WTC11 (cell line): ENCODE results near the gene PDSS2. TPM values are rescaled to one million over a fixed set of nuclear protein-coding genes. Genes with fewer than 3 reads are reported as not detected.

Source experiments
- ATAC-seq: fragments of 200-7000 bp; cut with Tn5 transposase; 2 replicates; pipeline ENCODE4 v1.10.0; 2021; ENCODE audit warnings: mild to moderate bottlenecking, moderate library complexity
- CTCF ChIA-PET: fragments of 300-600 bp; sonication (Branson Sonifier 250); formaldehyde crosslinking; loops from one replicate; lab custom pipeline; 2021; ENCODE audit warnings: antibody characterized with exemption; lab: Charles Lee
- POLR2A ChIA-PET: fragments of 350-600 bp; sonication (Branson Sonifier 250); formaldehyde crosslinking; loops from one replicate; lab custom pipeline; 2021; ENCODE audit warnings: antibody characterized with exemption; lab: Charles Lee
- DNase-seq: peaks from one replicate; pipeline ENCODE4 v3.0.0; 2021; ENCODE audit warnings: low spot score
- H3K27ac Mint-ChIP-seq: 2 replicates; pipeline ENCODE4 v1.8.0; 2021; ENCODE audit warnings: mixed read lengths
- H3K27me3 Mint-ChIP-seq: 2 replicates; pipeline ENCODE4 v1.8.0; 2021; ENCODE audit warnings: low read depth, mild to moderate bottlenecking, moderate library complexity, mixed read lengths
- H3K36me3 Mint-ChIP-seq: 2 replicates; pipeline ENCODE4 v1.8.0; 2021; ENCODE audit warnings: mixed read lengths
- H3K4me1 Mint-ChIP-seq: 2 replicates; pipeline ENCODE4 v1.8.0; 2022; ENCODE audit warnings: mixed read lengths
- H3K4me3 Mint-ChIP-seq: 2 replicates; pipeline ENCODE4 v1.8.0; 2021; ENCODE audit warnings: mild to moderate bottlenecking, moderate library complexity, mixed read lengths
- H3K9me3 Mint-ChIP-seq: 2 replicates; pipeline ENCODE4 v1.8.0; 2021; ENCODE audit warnings: mixed read lengths
- CBFB ChIP-seq: sonication (generic); formaldehyde crosslinking; IDR thresholded peaks from 2 replicates; pipeline ENCODE4 v1.8.1; 2022; ENCODE audit warnings: mild to moderate bottlenecking, low read depth, missing genetic modification reagents
- CREM ChIP-seq: sonication (generic); formaldehyde crosslinking; IDR thresholded peaks from 2 replicates; pipeline ENCODE4 v1.8.1; 2022; ENCODE audit warnings: mild to moderate bottlenecking, missing genetic modification reagents, moderate library complexity
- EMX1 ChIP-seq: fragments of 250-450 bp; sonication (Bioruptor Pico); IDR thresholded peaks from 2 replicates; pipeline ENCODE4 v1.8.0; 2021; ENCODE audit warnings: mild to moderate bottlenecking
- ETV6 ChIP-seq: sonication (generic); formaldehyde crosslinking; IDR thresholded peaks from 2 replicates; pipeline ENCODE4 v1.8.1; 2022; ENCODE audit warnings: mild to moderate bottlenecking, missing genetic modification reagents
- FOXP1 ChIP-seq: sonication (generic); formaldehyde crosslinking; IDR thresholded peaks from 2 replicates; pipeline ENCODE4 v1.8.0; 2022; ENCODE audit warnings: missing genetic modification reagents, mild to moderate bottlenecking, moderate library complexity, borderline replicate concordance
- KAT7 ChIP-seq: sonication (generic); formaldehyde crosslinking; IDR thresholded peaks from 2 replicates; pipeline ENCODE4 v1.8.1; 2023; ENCODE audit warnings: missing genetic modification reagents, mild to moderate bottlenecking, borderline replicate concordance
- NFYB ChIP-seq: sonication (generic); formaldehyde crosslinking; conservative IDR thresholded peaks from 2 replicates; pipeline ENCODE4 v1.8.0; 2022; ENCODE audit warnings: low read depth, missing genetic modification reagents
- PRRX2 ChIP-seq: fragments of 250-450 bp; sonication (Bioruptor Pico); IDR thresholded peaks from 2 replicates; pipeline ENCODE4 v1.8.0; 2021; ENCODE audit warnings: mild to moderate bottlenecking
- SP1 ChIP-seq: sonication (generic); formaldehyde crosslinking; conservative IDR thresholded peaks from 2 replicates; pipeline ENCODE4 v1.8.1; 2022; ENCODE audit warnings: missing genetic modification reagents
- TEAD4 ChIP-seq: sonication (generic); formaldehyde crosslinking; IDR thresholded peaks from 2 replicates; pipeline ENCODE4 v1.8.0; 2022; ENCODE audit warnings: mild to moderate bottlenecking, missing genetic modification reagents
- ZNF423 ChIP-seq: fragments of 250-450 bp; sonication (Bioruptor Pico); IDR thresholded peaks from 2 replicates; pipeline ENCODE4 v2.1.2; 2022; ENCODE audit warnings: mild to moderate bottlenecking, moderate library complexity
- ZNF671 ChIP-seq: fragments of 250-450 bp; sonication (Bioruptor Pico); IDR thresholded peaks from 2 replicates; pipeline ENCODE4 v1.8.0; 2021; ENCODE audit warnings: mild to moderate bottlenecking
- total RNA-seq: library from RNA; stranded (reverse); gene quantifications from 3 replicates; pipeline ENCODE4 v1.2.3, GENCODE V29; 2021
- TF ChIP-seq, protein P1 (sequence below): sonication (generic); formaldehyde crosslinking; IDR thresholded peaks from 2 replicates; pipeline ENCODE4 v1.8.1; 2023; ENCODE audit warnings: mild to moderate bottlenecking, missing genetic modification reagents, moderate library complexity
- TF ChIP-seq, protein P2 (sequence below): fragments of 250-450 bp; sonication (Bioruptor Pico); IDR thresholded peaks from 2 replicates; pipeline ENCODE4 v1.9.0; 2021; ENCODE audit warnings: mild to moderate bottlenecking
- TF ChIP-seq, protein P3 (sequence below): sonication (generic); formaldehyde crosslinking; IDR thresholded peaks from 2 replicates; pipeline ENCODE4 v1.8.0; 2023; ENCODE audit warnings: missing genetic modification reagents, mild to moderate bottlenecking, borderline replicate concordance
- TF ChIP-seq, protein P4 (sequence below): sonication (generic); formaldehyde crosslinking; IDR thresholded peaks from 2 replicates; pipeline ENCODE4 v1.8.0; 2023; ENCODE audit warnings: mild to moderate bottlenecking, missing genetic modification reagents
- TF ChIP-seq, protein P5 (sequence below): sonication (generic); formaldehyde crosslinking; IDR thresholded peaks from 2 replicates; pipeline ENCODE4 v1.8.1; 2022; ENCODE audit warnings: missing genetic modification reagents, borderline replicate concordance
- TF ChIP-seq, protein P6 (sequence below): sonication (generic); formaldehyde crosslinking; IDR thresholded peaks from 2 replicates; pipeline ENCODE4 v1.8.1; 2023; ENCODE audit warnings: mild to moderate bottlenecking, missing genetic modification reagents, moderate library complexity
- TF ChIP-seq, protein P7 (sequence below): sonication (generic); formaldehyde crosslinking; IDR thresholded peaks from 2 replicates; pipeline ENCODE4 v1.8.0; 2022; ENCODE audit warnings: mild to moderate bottlenecking, missing genetic modification reagents

The PDSS2 gene
- total RNA-seq, 1 experiment from 2014 or later: 18.3 TPM

DNA sequence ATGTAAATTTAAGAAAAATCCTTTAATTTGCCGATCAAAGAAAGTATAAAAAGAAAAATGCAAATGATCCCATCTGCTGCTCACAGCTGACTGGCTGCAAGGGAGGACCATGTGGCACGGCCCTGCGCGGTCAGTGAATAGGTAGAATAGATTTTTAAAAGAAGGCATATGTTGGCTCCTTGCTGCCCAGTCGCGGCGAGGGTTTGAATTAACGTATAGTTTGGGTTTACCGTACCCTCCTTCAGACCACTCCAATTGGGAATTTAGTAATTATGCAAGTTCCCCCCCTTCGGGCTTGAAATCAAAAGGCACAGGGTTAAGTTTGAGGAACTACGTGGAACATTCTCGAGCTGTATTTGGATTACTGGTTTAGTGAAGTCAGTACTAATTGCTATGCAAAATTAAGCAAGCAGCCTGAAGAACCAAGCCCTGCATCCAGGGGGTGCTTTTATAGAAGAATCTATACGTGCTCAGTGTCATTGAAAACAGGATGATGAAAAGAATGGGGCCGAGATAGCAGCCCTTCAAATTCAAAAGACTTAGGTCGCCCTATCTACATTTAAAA, 343.0 kb downstream of the PDSS2 start:
- H3K4me3 Mint-ChIP-seq: peak overlapping the region; percentile 72
- DNase-seq: peak; percentile 52
- TF ChIP-seq, protein P1, sequence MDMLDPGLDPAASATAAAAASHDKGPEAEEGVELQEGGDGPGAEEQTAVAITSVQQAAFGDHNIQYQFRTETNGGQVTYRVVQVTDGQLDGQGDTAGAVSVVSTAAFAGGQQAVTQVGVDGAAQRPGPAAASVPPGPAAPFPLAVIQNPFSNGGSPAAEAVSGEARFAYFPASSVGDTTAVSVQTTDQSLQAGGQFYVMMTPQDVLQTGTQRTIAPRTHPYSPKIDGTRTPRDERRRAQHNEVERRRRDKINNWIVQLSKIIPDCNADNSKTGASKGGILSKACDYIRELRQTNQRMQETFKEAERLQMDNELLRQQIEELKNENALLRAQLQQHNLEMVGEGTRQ: peak; percentile 46; the same call in 1 of the 2 replicates
- 0 out of 2 replicates have a peak, but pooled peaks have one; percentile 35 for TF ChIP-seq CREM (CRISPR knock-in tag)
- TF ChIP-seq, protein P2, sequence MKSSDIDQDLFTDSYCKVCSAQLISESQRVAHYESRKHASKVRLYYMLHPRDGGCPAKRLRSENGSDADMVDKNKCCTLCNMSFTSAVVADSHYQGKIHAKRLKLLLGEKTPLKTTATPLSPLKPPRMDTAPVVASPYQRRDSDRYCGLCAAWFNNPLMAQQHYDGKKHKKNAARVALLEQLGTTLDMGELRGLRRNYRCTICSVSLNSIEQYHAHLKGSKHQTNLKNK (CRISPR knock-in tag): 0 out of 2 replicates have a peak, but pooled peaks have one; percentile 8
- TF ChIP-seq TEAD4 (CRISPR knock-in tag): no peak
- TF ChIP-seq, all 79 proteins: peak for 3
- no peaks in the 10 kb centered on the region for H3K9me3 Mint-ChIP-seq
- no peaks in the 10 kb centered on the region for H3K27me3 Mint-ChIP-seq
- CTCF ChIA-PET: interaction anchor here (0.5 to 2.2 kb wide), 12 partner anchors 8 to 343 kb away, joined by 3 to 12 read pairs (median 3); partner anchors contain the start of genes MTRES1 and PDSS2
- peaks cover 8% of the 10 kb centered on the region; the same call in 1 of the 2 replicates for H3K36me3 Mint-ChIP-seq
- POLR2A ChIA-PET: interaction anchor here (0.6 to 1.9 kb wide), 7 partner anchors 8 to 604 kb away, joined by 3 to 11 read pairs (median 5); partner anchors contain the start of gene PDSS2
- H3K4me1 Mint-ChIP-seq: peaks cover 52% of the 10 kb centered on the region
- H3K27ac Mint-ChIP-seq: peak overlapping the region; percentile 96
- peak; percentile 72 for ATAC-seq

DNA sequence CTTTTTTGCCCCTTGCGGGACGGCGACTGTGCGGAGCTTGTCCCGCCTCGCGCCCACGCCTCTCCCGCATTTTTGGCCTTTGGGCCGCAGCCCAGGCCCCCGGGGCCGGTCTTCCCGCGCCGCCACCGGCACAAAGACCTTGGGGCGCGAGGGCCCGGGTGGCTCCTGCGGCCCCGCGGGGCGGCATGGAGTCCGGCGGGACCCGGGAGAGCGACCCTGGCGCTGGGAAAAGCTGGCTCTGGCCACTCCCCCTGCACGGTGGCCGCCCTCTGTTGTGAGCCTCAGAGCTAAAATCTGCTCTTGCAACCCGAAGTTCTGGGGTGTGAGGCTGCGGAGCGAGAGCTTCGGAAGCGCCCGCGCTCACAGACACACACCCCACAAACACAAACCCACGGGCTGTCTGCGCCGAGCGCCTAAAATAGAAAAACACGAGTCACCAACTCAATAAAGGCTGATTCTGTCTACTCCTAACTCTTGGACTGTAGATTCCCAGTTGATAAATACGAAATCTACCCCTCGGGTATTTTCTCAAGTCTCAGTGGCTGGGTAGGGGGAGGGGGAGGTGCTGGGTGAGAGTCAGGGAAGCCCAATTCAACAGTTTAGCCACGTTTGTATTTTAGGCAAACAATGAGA, 343.6 kb downstream of the PDSS2 start:
- Mint-ChIP-seq H3K4me3 (peak overlapping the region; percentile 72), H3K9me3 (no peaks in the 10 kb centered on the region), H3K27ac (peak overlapping the region; percentile 96), H3K27me3 (no peaks in the 10 kb centered on the region), H3K4me1 (peaks cover 47% of the 10 kb centered on the region), H3K36me3 (peaks cover 8% of the 10 kb centered on the region; the same call in 1 of the 2 replicates)
- ChIA-PET CTCF (interaction anchor here (0.5 to 2.2 kb wide), 14 partner anchors 9 to 755 kb away, joined by 3 to 12 read pairs (median 3); partner anchors contain the start of genes CRYBG1, MTRES1 and PDSS2), POLR2A (interaction anchor here (0.6 to 1.9 kb wide), 7 partner anchors 9 to 603 kb away, joined by 3 to 11 read pairs (median 5); partner anchors contain the start of gene PDSS2)
- ATAC-seq: peak; percentile 54
- peak; percentile 81 for DNase-seq
- peak; percentile 50; the same call in 1 of the 2 replicates for TF ChIP-seq ZNF423 (CRISPR knock-in tag)
- TF ChIP-seq PRRX2 (CRISPR knock-in tag): 0 out of 2 replicates have a peak, but pooled peaks have one; percentile 25
- TF ChIP-seq, protein P3, sequence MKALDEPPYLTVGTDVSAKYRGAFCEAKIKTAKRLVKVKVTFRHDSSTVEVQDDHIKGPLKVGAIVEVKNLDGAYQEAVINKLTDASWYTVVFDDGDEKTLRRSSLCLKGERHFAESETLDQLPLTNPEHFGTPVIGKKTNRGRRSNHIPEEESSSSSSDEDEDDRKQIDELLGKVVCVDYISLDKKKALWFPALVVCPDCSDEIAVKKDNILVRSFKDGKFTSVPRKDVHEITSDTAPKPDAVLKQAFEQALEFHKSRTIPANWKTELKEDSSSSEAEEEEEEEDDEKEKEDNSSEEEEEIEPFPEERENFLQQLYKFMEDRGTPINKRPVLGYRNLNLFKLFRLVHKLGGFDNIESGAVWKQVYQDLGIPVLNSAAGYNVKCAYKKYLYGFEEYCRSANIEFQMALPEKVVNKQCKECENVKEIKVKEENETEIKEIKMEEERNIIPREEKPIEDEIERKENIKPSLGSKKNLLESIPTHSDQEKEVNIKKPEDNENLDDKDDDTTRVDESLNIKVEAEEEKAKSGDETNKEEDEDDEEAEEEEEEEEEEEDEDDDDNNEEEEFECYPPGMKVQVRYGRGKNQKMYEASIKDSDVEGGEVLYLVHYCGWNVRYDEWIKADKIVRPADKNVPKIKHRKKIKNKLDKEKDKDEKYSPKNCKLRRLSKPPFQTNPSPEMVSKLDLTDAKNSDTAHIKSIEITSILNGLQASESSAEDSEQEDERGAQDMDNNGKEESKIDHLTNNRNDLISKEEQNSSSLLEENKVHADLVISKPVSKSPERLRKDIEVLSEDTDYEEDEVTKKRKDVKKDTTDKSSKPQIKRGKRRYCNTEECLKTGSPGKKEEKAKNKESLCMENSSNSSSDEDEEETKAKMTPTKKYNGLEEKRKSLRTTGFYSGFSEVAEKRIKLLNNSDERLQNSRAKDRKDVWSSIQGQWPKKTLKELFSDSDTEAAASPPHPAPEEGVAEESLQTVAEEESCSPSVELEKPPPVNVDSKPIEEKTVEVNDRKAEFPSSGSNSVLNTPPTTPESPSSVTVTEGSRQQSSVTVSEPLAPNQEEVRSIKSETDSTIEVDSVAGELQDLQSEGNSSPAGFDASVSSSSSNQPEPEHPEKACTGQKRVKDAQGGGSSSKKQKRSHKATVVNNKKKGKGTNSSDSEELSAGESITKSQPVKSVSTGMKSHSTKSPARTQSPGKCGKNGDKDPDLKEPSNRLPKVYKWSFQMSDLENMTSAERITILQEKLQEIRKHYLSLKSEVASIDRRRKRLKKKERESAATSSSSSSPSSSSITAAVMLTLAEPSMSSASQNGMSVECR (CRISPR knock-in tag): peak; percentile 25; the same call in 1 of the 2 replicates
- TF ChIP-seq, protein P4, sequence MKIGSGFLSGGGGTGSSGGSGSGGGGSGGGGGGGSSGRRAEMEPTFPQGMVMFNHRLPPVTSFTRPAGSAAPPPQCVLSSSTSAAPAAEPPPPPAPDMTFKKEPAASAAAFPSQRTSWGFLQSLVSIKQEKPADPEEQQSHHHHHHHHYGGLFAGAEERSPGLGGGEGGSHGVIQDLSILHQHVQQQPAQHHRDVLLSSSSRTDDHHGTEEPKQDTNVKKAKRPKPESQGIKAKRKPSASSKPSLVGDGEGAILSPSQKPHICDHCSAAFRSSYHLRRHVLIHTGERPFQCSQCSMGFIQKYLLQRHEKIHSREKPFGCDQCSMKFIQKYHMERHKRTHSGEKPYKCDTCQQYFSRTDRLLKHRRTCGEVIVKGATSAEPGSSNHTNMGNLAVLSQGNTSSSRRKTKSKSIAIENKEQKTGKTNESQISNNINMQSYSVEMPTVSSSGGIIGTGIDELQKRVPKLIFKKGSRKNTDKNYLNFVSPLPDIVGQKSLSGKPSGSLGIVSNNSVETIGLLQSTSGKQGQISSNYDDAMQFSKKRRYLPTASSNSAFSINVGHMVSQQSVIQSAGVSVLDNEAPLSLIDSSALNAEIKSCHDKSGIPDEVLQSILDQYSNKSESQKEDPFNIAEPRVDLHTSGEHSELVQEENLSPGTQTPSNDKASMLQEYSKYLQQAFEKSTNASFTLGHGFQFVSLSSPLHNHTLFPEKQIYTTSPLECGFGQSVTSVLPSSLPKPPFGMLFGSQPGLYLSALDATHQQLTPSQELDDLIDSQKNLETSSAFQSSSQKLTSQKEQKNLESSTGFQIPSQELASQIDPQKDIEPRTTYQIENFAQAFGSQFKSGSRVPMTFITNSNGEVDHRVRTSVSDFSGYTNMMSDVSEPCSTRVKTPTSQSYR (CRISPR knock-in tag): no peak
- TF ChIP-seq EMX1 (CRISPR knock-in tag): 0 out of 2 replicates have a peak, but pooled peaks have one; percentile 36
- TF ChIP-seq CBFB (CRISPR knock-in tag): no peak
- TF ChIP-seq NFYB (CRISPR knock-in tag): 0 out of 2 replicates have a peak, but pooled peaks have one; percentile 10
- TF ChIP-seq, protein P5, sequence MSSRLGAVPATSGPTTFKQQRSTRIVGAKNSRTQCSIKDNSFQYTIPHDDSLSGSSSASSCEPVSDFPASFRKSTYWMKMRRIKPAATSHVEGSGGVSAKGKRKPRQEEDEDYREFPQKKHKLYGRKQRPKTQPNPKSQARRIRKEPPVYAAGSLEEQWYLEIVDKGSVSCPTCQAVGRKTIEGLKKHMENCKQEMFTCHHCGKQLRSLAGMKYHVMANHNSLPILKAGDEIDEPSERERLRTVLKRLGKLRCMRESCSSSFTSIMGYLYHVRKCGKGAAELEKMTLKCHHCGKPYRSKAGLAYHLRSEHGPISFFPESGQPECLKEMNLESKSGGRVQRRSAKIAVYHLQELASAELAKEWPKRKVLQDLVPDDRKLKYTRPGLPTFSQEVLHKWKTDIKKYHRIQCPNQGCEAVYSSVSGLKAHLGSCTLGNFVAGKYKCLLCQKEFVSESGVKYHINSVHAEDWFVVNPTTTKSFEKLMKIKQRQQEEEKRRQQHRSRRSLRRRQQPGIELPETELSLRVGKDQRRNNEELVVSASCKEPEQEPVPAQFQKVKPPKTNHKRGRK (CRISPR knock-in tag): no peak
- peak; percentile 65; the same call in 1 of the 2 replicates for TF ChIP-seq FOXP1 (CRISPR knock-in tag)
- no peak for TF ChIP-seq KAT7 (CRISPR knock-in tag)
- no peak for TF ChIP-seq SP1
- TF ChIP-seq ETV6: 0 out of 2 replicates have a peak, but pooled peaks have one; percentile 19
- TF ChIP-seq, protein P6, sequence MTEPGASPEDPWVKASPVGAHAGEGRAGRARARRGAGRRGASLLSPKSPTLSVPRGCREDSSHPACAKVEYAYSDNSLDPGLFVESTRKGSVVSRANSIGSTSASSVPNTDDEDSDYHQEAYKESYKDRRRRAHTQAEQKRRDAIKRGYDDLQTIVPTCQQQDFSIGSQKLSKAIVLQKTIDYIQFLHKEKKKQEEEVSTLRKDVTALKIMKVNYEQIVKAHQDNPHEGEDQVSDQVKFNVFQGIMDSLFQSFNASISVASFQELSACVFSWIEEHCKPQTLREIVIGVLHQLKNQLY: no peak
- TF ChIP-seq, protein P7, sequence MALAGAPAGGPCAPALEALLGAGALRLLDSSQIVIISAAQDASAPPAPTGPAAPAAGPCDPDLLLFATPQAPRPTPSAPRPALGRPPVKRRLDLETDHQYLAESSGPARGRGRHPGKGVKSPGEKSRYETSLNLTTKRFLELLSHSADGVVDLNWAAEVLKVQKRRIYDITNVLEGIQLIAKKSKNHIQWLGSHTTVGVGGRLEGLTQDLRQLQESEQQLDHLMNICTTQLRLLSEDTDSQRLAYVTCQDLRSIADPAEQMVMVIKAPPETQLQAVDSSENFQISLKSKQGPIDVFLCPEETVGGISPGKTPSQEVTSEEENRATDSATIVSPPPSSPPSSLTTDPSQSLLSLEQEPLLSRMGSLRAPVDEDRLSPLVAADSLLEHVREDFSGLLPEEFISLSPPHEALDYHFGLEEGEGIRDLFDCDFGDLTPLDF: no peak
- TF ChIP-seq ZNF671 (CRISPR knock-in tag): no peak
